Measurements from ENCODE around the gene GPT2.

GPT2 gene

GRCh38 chr16:46883690-46884512 lies at the start of gene GPT2:
Gene GPT2, plus strand, starts transcription at chr16:46884362. Its CDS starts 354 bp downstream, at chr16:46884716.
- no peak for TF ChIP-seq CTCF (IDR thresholded peaks at IDR 0.05; ENCODE audit: low read depth, low read length, missing control alignments)
- DNase-seq (ENCODE audit: extremely low read depth, low read depth): peak; percentile 72
- peak within 1 kb of the TSS; percentile 67 for H3K4me3 ChIP-seq (replicated peaks; ENCODE audit: low read depth, low read length)

DNA sequence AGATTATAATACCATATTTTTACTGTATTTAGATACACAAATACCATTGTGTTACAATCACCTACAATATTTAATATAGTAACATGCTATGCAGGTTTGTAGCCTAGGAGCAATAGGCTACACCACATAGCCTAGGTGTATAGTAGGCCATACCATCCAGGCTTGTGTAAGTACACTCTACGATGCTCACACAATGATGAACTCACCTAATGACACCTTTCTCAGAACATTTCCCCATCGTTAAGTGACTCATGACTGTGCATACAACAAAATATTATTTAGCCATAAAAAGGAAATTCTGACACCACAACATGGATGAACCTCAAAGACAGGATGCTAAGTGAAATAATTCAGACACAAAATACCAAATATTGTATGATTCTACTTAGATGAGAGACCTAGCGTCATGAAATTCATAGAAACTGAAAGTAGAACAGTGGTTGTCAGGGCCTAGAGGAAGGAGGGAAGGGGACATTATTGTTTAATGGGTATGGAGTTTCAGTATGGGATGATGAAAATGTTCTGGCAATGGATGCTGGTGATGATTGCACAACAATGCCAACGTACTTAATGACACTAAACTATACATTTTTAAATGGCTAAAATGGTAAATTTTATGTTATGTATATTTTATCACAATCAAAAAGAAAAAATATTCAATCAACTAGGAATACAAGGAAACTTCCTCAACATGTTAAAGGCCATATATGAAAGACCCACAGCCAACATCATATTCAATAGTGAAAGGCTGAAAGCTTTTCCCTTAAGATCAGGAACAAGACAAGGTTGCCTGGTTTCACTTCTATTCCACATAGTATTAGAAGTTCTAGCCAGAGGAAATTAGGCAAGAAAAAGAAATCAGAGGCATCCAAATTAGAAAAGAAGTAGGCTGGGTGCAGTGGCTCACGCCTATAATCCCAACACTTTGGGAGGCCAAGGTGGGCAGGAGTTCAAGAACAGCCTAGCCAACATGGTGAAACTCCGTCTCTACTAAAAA lies 47.3 kb upstream of the GPT2 start:
- DNase-seq (ENCODE audit: extremely low read depth, low read depth): no peak
- no peak overlapping the region for H3K4me3 ChIP-seq (replicated peaks; ENCODE audit: low read depth, low read length)
- no peak for TF ChIP-seq CTCF (IDR thresholded peaks at IDR 0.05; ENCODE audit: low read depth, low read length, missing control alignments)

DNA sequence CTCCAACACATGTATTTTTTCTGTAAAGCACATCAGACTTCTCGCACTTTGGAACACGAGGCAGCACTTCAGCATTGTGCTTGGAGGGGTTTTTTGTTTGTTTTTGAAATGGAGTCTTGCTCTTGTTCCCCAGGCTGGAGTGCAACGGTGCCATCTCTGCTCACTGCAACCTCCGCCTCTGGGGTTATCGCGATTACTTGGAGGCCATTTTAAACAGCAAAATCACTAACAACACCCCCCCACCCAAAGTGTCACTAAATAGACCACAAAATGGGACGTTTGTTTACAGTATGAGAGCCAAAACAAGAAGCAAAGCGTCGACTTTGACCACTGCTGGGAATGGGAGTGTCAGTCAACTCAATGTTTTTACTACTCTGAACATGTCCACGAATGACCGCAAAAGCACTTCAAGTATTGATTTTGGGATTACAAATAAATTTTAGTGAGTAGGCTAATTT lies 44.1 kb upstream of the GPT2 start:
- H3K4me3 ChIP-seq (replicated peaks; ENCODE audit: low read depth, low read length): no peak overlapping the region
- TF ChIP-seq CTCF (IDR thresholded peaks at IDR 0.05; ENCODE audit: low read depth, low read length, missing control alignments): no peak
- DNase-seq (ENCODE audit: extremely low read depth, low read depth): no peak

DNA sequence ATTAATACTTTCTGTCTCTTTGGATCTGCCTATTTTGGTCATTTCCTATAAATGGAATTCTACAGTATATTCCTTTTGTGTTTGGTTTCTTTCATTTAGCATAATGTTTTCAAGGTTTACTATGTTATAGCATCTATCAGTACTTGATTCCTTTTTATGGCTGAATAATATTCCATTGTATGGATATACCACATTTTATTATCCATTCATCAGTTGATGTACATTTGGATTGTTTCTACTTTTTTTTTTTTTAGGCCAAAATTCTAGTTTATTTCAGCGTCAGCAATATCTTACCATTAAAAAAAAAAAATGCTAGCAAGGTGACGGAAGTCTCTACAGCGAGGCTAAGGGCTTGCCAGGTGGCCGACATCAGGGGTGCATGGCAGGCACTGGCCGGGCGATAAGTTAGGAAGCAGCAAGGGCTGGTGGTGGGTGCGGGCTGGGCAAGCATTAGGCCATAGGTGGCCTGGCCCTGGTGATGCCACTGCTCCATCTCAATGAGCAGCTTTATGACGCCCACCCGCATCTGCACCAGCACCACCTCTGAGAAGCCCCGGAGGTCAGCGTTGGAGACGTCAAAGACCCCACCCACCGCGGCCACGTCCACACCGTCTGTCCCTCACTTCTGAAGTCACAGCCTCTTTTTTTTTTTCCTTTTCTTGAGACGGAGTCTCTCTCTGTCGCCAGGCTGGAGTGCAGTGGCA lies 41.8 kb upstream of the GPT2 start:
- DNase-seq (ENCODE audit: extremely low read depth, low read depth): no peak
- no peak overlapping the region for H3K4me3 ChIP-seq (replicated peaks; ENCODE audit: low read depth, low read length)
- no peak for TF ChIP-seq CTCF (IDR thresholded peaks at IDR 0.05; ENCODE audit: low read depth, low read length, missing control alignments)

DNA sequence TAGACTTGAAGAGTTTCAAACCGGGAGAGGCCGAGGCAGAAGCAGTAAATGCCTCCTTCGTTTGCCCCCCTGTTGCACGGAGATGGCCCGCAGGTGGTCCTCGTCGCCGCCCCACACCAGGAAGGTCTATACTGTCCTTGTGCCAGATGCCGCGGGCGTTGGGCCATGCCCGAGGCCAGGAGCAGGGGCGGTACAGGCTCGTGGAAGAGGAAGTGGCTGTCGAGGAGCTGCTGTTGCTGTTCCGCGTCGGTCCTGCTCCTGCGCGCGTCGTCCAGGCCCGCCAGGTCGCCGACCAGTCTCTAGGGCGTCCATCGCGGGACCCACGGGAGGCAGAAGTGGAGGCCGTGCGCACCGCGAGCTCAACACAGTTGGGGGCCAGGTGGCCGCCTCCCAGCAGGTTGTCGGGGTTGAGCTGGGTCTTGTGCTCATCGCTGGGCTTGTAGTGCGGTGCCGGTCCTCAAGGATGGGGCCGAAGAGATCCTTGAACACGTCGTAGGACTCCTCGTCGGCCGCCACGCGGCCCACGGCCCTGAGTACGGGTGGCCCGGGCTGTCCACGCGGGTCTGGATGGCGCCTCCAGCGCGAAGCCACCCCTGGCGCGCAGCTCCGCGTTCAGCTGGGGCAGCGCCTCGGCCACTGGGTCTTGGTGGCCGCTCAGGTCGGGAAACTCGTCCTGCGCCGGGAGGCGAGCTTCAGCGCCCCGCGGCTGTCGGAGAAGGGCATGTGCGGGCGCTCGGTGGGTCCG lies 40.1 kb upstream of the GPT2 start:
- DNase-seq (ENCODE audit: extremely low read depth, low read depth): no peak
- TF ChIP-seq CTCF (IDR thresholded peaks at IDR 0.05; ENCODE audit: low read depth, low read length, missing control alignments): no peak
- H3K4me3 ChIP-seq (replicated peaks; ENCODE audit: low read depth, low read length): no peak overlapping the region

DNA sequence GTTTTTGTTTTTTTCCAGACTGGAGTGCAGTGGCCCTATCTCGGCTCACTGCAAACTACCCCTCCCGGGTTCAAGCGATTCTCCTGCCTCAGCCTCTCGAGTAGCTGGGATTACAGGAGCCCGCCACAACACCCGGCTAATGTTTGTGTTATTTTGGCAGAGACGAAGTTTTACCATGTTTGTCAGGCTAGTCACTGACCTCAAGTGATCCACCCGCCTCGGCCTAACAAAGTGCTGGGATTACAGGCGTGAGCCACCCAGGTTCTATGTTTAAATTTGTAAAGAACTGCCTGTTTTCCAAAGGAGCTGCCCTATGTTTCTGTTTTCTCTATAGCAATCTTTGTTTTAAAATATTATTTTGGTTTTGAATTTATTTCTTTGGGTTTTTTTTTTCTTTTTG lies 39.4 kb upstream of the GPT2 start:
- H3K4me3 ChIP-seq (replicated peaks; ENCODE audit: low read depth, low read length): no peak overlapping the region
- no peak for TF ChIP-seq CTCF (IDR thresholded peaks at IDR 0.05; ENCODE audit: low read depth, low read length, missing control alignments)
- no peak for DNase-seq (ENCODE audit: extremely low read depth, low read depth)

Data from HFF-Myc (cell line).